Measurements from ENCODE around the gene AQP12A.

DNA sequence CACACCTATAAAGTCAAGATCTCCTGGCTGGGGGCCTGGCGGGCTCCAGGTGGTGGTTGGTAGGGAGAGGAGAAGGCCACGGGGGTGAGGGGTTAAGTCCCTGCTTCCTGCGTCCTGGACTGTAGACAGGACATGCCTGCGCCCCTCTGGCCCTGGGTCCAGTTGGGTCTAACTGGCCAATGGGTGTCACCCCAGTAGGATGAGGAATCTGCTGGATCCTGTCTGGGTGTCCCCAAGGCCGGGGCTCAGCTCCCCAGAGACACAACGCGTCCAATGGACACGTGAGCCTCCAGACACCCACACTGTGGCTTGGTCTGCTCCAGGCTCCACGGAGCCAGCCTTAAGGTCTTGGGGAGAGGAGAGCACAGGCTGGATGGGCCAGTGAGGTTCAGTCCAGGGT, 19.6 kb downstream of the AQP12A start:
- TF ChIP-seq CTCF (conservative IDR thresholded peaks at IDR 0.05; ENCODE audit: low read depth in 2 of 2) = no peak
- no peak for TF ChIP-seq EZH2phosphoT487 (IDR thresholded peaks at IDR 0.05; ENCODE audit: unreplicated experiment)
- no peak for TF ChIP-seq JUNB (IDR thresholded peaks at IDR 0.05; ENCODE audit: unreplicated experiment)
- TF ChIP-seq REST (IDR thresholded peaks at IDR 0.05; ENCODE audit: unreplicated experiment) = no peak
- no peak for TF ChIP-seq POLR2AphosphoS5 (IDR thresholded peaks at IDR 0.05; ENCODE audit: low read depth)
- no peak for TF ChIP-seq ETS1 (IDR thresholded peaks at IDR 0.05)
- no peak for TF ChIP-seq CREB1 (CRISPR knock-in tag; IDR thresholded peaks at IDR 0.05; ENCODE audit: low read depth)
- no peak for TF ChIP-seq EZH2 (IDR thresholded peaks at IDR 0.05; ENCODE audit: low read depth, unreplicated experiment)
- no peak for TF ChIP-seq ZNF462 (CRISPR knock-in tag; IDR thresholded peaks at IDR 0.05)
- TF ChIP-seq ZNF114 (CRISPR knock-in tag; IDR thresholded peaks at IDR 0.05) = no peak
- no peak for TF ChIP-seq STAT1 (IDR thresholded peaks at IDR 0.05; ENCODE audit: unreplicated experiment)
- no peak for TF ChIP-seq NANOG (IDR thresholded peaks at IDR 0.05; ENCODE audit: borderline replicate concordance)
